NCI-H2081 (cell line): ENCODE results near the gene QDPR.
"Not testable (repeated sequence)": the region's sequence is repeated elsewhere in the genome, so short reads cannot be mapped to it uniquely, and the experiment has no call there.

Experiments used
- DNase-seq, 2 experiments: peaks; one replicate each; lab custom pipeline; 2025; lab: John Stamatoyannopoulos, UW

The QDPR gene

GRCh38 chr4:17491196-17491595 lies 20.7 kb downstream of the QDPR start:
- no peak for DNase-seq

GRCh38 chr4:17490575-17491059 lies 21.3 kb downstream of the QDPR start:
- DNase-seq = peak; percentile 13 to 68

DNA sequence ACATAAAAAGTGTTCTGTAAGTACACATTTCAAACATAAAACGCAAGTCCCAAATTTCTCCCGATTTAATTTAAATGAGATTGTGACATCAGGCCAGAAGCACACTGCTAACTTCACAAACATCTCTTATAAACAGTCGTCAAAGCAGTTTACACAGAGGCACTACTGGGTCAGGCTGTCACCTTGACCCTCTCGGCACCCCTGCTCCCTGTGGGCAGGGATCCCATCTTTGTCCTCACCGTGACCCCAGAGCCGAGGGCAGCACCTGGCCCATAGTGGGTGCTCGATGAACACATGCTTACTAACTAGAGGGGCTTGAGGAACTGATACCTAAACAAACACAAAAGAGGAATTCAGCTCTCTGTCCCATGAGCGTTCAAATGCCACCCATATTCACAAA lies 22.2 kb downstream of the QDPR start:
- no peak for DNase-seq

- no peak for DNase-seq
These were observed 22.8 kb downstream of the QDPR start for GRCh38 chr4:17489123-17489522.

- no peak for DNase-seq
These were observed 29.2 kb downstream of the QDPR start for GRCh38 chr4:17482716-17483115.

- DNase-seq = no peak
These were observed 30.9 kb downstream of the QDPR start for GRCh38 chr4:17480955-17481354.

- no peak for DNase-seq
These were observed 31.5 kb downstream of the QDPR start for GRCh38 chr4:17480210-17480927.

GRCh38 chr4:17477774-17478472 lies 34.0 kb downstream of the QDPR start:
- no peak for DNase-seq

DNA sequence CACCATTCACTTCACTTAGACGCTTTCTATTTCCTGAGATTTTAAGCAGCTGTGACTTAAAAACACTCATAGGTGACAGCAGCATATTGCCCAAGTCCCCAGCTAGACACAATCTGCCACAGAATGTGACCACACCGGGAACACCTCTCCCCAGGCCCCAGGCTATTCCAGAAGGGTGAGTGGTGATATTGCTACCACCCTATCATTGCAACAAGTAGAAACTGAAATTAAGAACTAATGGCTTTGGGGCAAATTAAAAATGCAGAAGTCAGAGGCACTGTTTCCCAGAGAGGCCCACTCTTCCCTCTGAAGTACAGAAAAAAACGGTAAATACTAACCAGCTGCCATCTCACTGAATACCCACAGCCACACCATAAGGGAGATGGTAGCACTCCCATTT lies 35.0 kb downstream of the QDPR start:
- DNase-seq = no peak

DNA sequence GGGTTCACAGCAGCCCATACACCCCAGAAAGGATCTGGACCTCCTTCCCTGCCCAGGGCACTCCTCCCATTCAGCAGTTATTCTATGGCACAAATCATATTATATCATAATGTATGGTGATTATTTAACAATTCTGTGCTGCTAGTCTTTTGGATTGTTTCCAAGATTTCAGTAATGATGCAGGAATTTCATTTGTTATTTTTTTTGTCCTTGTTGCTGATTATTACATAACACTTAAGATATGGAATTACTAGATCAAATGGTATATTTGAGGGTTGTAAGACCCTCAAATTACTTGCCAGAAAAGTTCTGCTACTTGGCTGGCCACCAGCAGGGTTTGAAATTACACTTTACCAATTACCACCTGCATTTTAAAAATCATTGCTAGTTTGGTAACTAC lies 36.4 kb downstream of the QDPR start:
- no peak for DNase-seq

DNA sequence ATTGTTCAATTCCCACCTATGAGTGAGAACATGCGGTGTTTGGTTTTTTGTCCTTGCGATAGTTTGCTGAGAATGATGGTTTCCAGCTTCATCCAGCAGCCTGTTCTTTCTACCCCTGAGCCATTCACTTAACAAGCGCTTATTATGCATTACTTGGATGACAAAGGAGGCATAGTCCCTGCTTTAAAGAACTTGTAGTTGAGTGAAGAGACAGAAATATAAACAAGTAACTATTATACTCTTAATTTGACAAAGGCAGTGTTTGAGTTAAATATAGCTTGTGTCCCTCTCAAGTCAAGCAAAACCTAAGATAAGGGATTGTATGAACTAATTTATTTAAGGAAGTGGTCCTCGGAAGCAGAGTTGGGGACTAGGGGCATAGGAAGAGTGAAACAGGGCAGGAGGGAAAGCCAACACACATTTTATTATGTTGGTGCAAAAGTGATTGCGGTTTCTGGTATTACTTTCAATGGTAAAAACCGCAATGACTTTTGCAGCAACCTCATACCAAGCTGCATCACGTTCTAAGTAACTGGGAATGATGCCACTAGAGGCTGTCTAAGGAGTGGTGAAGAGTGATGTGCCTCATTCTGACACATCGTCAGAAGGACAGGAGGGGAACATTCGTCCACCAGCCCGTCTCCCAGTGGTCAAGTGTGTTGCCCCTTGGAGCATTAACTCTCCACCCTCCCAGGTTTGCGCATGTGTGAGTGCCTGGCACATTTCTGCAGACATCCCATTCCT lies 41.8 kb downstream of the QDPR start:
- no peak for DNase-seq

- peak; percentile 20 to 26 for DNase-seq
These were observed 43.2 kb downstream of the QDPR start for GRCh38 chr4:17468619-17469221.

- no peak for DNase-seq
These were observed 48.3 kb downstream of the QDPR start for GRCh38 chr4:17463606-17464005.

DNA sequence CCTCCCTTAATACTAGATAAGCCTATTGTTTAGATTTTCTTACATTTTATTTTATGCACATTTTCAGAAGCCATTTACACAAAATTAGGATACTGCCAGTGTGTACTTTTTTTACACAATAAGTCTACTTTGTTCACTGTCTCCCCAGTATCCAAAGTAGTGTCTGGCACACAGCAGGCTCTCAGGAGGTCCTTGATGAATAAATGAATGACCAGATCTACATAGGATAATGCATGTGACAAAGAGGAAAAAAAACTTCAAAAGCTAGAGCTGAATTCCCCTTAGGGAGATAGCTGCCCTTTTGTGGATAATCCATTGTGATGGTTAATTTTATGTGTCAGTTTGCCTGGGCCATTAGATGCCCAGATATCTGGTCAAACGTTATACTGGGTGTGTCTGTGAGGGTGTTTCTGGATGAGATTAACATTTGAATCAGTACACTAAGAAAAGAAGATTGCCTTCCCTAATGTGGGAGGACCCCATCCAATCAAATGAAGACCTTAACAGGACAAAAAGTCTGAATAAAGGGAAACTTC lies 61.6 kb downstream of the QDPR start:
- no peak for DNase-seq

GRCh38 chr4:17448689-17449088 lies 63.2 kb downstream of the QDPR start:
- DNase-seq = no peak

- peak; percentile 59 to 63 for DNase-seq
These were observed 64.1 kb downstream of the QDPR start for GRCh38 chr4:17447675-17448298.

DNA sequence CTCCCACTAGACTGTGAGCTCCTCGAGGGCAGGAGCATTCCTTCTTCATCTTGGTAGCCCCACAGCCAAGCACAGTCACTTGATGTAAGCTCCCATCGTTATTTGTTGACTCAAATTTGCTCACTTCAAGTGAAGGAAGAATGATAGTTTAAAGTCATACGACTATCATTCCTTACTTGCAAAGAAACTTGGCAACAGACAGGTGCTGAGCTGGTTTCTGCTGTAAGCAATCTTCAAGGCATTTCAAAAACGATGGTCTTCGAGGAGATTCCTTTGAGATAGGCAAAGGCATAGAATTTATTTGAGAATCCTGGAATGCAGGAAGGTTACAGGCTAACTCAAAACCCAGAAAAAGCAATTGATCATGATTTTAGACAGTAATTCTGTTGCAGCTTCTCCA lies 64.8 kb downstream of the QDPR start:
- DNase-seq = no peak

- not testable (repeated sequence) for DNase-seq
These were observed 69.4 kb downstream of the QDPR start for GRCh38 chr4:17442477-17442876.

DNA sequence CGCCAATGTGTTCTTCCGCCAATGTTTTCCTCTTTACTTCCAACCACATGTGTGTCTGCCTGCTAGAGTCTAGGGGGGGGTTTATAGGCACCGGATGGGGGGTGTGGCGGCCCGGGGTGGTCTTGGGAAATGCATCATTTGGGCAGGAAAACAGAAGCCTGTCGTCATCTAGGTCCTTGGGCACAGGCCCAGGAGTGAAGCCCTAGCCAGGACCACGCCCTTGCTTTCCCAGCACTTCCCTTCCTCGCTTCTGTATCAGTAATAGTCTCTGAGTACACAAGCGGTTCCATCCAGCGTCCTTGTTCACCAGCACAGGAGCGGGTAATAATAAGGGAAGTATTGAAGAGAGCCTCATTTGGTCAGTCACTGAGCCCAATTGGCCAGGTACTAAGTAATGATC lies 74.5 kb downstream of the QDPR start:
- no peak for DNase-seq

DNA sequence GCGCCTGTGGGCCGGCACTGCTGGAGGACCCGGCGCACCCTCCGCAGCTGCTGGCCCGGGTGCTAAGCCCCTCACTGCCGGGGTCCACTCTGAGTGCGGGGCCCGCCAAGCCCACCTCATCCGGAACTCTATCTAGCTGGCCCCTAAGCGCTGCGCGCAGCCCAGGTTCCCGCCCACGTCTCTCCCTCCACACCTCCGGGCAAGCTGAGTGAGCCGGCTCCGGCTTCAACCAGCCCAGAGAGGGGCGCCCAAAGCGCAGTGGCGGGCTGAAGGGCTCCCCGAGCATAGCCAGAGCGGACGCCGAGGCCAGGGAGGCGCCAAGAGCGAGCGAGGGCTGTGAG lies 75.2 kb downstream of the QDPR start:
- DNase-seq = no peak
